Fibroblast of upper back skin (primary cell): ENCODE measurements around the gene TSTD1.

Experiments
- DNase-seq: peaks from one replicate; pipeline ENCODE4 v3.0.0-alpha.2; 2013

TSTD1 gene, protein sequence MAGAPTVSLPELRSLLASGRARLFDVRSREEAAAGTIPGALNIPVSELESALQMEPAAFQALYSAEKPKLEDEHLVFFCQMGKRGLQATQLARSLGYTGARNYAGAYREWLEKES

DNA sequence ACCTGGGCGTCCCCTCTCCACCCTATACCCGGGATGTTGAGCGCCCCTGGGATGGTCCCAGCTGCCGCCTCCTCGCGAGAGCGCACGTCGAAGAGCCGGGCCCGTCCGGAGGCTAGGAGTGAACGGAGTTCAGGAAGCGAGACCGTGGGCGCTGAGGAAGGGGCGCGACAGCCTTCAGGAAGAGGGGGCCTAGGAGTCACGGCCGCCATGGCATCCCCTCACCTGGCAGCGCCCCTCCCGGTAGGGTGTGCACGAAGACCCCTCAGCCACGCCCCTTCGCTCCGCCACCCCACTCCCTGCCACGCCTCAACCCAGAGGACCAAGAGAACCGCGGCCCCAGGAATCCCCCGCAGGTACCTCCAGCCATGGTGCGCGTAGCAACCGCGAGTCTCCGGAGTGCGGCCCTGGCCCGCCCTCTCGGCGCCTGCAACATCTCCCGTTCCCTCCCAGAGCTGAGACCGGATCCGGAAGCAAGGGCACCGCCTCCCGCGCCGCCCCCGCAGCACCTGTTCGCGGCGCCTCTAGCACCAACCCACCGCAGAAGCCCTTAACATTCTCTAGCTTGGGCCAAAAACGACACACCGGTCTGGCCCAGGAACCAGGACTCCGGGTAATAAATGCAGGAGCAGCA is at the start of gene TSTD1:
TSS of gene TSTD1 (minus strand) at position 442 of the 631 bp plus-strand sequence. CDS start at position 367, 75 bp downstream.
- DNase-seq, result no peak

GRCh38 chr1:161086457-161086856 is 47.7 kb upstream of the TSTD1 start:
- DNase-seq, result no peak

GRCh38 chr1:161085165-161085564 is 46.4 kb upstream of the TSTD1 start:
- DNase-seq, result peak; percentile 44

DNA sequence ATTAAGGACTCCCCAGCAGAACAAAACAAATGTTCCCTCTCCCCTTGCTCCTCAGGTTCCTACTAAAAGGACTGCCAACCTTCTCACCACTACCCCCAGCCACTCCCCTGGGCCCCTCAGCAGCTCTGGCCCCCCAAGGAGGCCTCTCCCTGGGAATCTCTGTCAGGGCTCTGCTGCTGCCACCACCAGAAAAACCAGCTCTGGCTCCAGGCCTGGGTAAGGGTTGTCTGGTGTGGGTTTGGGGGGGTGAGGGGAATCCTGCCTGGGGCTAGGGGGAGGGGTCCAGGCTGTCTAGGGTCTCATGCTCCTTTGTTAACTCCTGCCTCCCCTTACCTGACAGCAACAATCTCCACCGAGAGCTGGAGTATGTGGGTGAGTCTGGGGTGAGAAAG is 45.8 kb upstream of the TSTD1 start:
- DNase-seq, result no peak

DNA sequence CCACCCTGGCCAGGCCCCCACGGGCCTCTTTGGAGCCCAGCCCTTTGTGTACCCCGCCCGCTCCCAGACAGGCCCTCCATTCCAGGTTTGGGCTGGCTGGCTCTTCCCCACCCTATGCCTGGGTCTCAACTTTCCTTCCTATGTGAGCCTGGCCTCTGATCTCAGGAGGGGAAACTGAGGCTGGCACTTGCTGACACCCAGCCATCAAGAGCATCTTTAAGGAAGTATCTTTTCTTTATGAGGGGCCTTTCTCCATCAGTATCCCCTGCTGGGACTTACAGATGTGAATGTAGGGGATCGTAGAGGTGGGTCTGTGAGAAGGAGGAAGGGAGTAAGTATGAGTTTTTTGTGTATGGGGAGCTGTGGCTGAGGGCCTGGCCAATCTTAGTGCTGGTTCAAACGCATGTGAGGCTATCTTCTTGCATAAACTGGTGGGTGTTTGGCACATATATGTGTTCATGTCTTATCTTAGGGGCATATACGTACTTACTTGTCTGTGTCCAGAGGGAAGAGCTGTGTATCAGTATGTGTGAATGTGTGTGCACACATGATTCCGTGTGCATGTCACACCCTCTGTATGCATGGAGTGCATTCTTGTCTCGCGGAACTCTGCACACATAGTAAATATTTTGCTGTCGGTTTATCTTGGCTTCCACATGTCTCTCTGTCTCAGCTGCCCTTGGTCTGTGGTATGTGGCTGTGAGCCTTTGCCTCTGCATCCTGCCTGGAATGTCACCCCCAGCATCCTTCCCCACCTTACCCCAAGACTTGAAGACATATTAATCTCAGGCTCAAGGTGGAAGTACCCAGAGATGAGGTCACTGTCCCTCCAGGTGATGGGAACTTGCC is 45.2 kb upstream of the TSTD1 start:
- no peak for DNase-seq

DNA sequence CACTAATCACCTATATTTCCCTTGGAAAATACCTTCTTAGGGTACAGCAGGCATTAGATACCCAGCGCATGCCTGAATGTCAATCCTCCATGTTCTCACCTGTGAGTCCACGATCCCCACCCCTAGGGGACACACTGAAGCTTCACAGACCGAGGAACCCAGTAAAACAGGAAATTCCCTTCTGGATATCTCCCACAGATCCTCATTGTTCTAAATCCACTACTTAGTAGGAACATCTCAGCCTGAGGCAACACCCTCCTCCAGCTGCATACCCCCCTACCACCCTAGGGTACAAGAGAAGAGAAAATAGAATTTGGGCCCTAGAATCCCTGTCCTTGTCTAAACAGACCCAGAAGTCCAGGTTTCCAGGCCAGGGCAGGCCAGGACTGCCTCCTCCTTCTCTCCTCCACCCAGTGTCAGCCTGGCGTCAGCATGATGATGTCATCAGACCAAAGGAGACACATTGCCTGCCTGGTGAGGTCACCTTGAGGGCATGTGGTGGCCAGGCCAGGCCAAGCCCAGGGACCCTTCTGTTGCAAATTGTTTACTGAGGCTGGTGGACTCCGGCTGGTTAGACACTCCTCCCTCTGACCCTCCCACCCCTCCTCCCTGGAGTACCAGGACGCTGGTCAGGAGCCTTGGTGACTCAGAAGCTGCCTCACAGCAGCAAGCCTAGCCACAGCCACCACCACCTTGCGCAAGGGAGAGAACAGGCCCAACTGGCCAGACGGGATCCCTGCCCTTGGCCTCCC is 44.4 kb upstream of the TSTD1 start:
- peak; percentile 87 for DNase-seq

DNA sequence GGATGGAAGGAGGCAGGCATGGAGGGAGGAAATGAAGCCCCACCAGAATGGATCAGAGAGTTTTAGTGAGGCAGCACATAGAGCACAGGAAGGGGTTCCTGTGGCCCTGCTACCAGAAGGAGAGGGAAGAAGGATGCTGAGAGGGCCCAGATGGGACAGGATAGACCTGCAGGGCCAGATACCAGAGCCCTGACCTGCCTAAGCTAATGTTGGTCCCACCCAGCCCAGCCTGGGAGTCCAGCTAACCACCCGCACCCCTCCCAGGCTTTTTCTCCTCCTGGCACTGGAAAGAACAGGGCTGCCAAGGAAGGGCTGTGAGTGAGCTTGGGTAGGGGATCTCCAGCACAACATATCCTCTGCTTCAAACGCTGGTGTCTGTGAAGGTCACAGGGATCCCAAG is 43.7 kb upstream of the TSTD1 start:
- no peak for DNase-seq

DNA sequence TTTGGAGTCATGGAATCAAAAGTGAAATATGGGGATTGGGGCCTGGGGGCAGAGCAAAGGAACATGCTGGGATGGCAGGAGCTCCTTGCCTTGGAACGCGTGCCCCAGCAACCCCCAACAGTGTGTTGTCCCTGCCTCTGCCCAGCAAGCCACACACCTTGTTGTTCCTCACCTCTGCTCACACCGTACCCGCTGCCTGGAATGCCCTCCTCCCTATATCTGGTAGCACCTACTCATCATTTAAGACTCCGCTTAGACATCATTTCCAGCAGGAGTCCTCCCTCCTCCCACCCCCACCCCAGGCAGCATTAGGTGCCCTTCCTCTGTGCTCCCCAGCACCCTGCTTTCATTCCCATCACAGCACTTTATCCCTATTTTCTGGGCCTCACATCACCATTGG is 42.8 kb upstream of the TSTD1 start:
- DNase-seq, result no peak

- DNase-seq, result peak; percentile 43
These were observed 42.0 kb upstream of the TSTD1 start for GRCh38 chr1:161080441-161081405.

DNA sequence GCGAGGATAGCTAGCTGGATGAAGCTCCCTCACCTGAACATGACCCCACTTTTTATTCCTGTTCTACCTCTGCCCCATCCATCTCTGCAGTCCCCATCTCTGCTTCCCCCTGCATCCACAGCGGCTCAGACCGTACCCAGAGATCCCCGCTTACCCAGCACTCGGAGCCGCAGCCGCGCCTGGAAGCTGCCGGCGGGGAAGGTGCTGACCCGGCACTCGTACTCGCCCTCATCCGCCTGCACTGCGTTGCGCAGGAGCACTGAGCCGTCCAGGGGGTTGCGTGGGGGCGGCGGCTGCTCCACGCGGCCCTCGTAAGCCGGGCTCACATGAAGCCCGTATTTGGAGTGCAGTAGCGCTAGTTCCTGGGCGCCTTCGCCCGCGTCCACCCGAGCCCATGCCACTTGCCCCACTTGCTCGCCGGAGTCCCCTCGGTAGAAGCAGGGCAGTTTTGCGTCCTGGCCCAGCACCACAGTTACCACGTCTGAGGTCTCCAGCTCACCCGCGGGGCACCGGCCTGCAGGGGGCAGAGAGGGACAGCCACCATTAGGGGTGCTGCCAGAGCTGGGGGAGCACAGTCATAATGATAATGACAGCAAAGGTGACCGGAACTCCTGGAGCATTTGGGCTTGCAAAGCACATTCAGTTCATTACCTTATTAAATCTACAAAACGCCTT is 40.8 kb upstream of the TSTD1 start:
- no peak for DNase-seq

DNA sequence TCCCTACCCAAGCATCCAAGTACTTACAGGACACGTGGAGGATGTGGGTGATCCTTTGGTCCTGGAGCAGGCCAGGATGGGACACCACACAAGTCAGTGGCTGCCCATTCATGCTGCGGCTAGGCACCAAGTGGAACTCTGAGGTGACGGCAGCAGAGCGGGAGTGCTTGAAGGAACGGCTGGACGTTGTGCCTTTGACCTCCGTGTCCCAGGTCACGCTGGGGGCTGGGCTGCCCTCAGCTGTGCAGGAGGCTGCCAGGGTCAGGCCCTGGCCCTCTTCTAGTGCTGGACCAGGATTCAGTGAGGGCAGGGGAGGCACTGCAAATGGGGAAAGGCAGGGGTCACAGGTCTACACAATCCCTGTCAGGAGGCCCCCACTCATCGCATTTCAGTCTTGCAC is 38.7 kb upstream of the TSTD1 start:
- DNase-seq, result no peak

- no peak for DNase-seq
These were observed 37.6 kb upstream of the TSTD1 start for GRCh38 chr1:161076410-161076809.

- no peak for DNase-seq
These were observed 36.1 kb upstream of the TSTD1 start for GRCh38 chr1:161074676-161075368.

DNA sequence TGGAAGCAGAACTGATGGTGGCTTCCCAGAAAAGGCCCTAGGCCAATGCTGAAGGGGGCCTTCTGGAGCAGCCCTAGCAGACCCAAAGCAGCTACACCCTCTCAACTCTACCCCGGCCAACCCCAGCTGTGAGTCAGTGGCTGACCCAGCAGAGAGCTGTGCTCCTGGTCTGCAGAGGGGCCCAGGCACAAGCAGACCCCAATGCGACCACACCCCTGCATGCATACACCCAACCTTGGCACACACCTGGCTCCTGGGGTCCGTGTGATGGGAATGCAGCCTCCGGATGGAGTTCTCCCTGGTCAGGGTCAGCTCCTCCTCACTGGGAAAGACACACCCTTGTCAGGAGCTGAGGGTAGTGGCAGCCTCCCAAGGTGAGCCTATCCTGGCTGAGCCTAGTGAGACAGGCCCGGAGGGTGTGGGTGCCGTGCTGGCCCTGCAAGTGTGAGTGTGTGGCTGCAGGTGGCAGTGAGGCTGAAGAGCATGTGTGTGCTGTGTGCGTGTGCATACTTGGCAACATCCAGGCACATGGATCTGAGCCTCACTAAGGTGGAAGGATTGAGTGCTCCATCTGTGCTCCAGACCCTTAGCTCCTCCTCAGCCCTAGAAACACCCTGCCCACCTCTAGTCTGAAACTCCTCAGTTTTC is 34.8 kb upstream of the TSTD1 start:
- no peak for DNase-seq

GRCh38 chr1:161072751-161073449 is 34.1 kb upstream of the TSTD1 start:
- DNase-seq, result no peak

DNA sequence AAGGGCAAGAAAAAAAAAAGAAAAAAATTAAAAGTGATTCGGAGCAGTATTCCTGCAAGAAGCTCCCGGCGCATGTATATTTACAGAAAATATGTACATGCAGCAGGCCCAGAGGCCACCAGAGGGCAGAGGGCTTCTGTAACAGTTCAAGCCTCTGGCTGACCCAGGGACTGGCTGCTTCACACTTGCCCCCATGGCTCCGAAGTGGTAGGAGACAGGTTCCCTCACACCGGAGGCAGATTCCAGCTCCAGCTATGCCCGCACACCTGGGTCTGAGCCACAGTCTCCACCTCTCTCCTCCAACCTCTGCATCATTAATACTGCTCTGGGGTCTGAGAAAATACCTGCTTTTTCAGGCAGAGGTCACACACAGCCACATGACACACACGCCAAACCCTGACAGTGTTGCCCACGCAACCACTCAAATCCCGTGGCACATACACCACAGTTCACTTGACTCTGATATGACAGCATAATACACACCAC is 33.2 kb upstream of the TSTD1 start:
- peak; percentile 49 for DNase-seq

DNA sequence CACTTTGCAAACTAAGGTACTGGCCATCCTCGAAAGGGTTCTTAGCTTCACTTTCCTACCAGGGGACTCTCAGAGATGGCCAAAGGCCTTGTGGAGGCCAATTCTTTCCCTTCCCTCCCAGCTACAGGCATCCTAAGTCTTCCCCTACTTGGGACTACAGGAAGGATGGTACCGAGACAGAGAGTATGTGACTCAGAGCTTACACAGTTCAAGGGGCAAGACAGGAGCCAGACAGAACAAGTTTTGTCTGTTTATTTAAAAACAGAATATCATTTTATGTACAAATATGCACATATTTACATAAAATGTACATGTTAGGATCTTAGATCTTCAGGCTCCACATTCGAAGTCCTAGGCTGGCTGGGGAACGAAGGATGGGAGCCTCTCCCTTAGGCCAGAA is 32.0 kb upstream of the TSTD1 start:
- no peak for DNase-seq

- DNase-seq, result no peak
These were observed 31.0 kb upstream of the TSTD1 start, which contains the start of gene ARHGAP30 for GRCh38 chr1:161069731-161070270. ARHGAP30 (minus strand) TSS chr1:161069891; CDS start chr1:161069624, 267 bp downstream.

- DNase-seq, result no peak
These were observed 30.5 kb upstream of the TSTD1 start for GRCh38 chr1:161069241-161069640.
